Ascending aorta (tissue), 2 donors: ENCODE measurements around the gene FSTL4. TPM values are rescaled to one million over a fixed set of nuclear protein-coding genes. Genes with fewer than 3 reads are reported as not detected.

ENCODE experiments used
- DNase-seq, 2 donors: peaks; one replicate each; pipeline ENCODE4 v3.0.0-alpha.2; 2019; ENCODE audit warnings: low spot score in 2 of 2
- H3K27ac ChIP-seq, 2 donors: fragments of 200-600 bp; sonication (generic); one replicate each; pipeline ENCODE4 v1.5.1; 2016 to 2017; ENCODE audit warnings: mild to moderate bottlenecking in 1 of 2
- H3K27me3 ChIP-seq: fragments of 200-600 bp; sonication (generic); one replicate; pipeline ENCODE4 v1.5.1; 2017
- H3K36me3 ChIP-seq, 2 donors: fragments of 200-600 bp; sonication (generic); one replicate each; pipeline ENCODE4 v1.5.1; 2016
- H3K4me1 ChIP-seq, 2 donors: fragments of 200-600 bp; sonication (generic); one replicate each; pipeline ENCODE4 v1.5.1; 2016 to 2017; ENCODE audit warnings: mild to moderate bottlenecking in 1 of 2
- H3K4me3 ChIP-seq, 2 donors: fragments of 200-600 bp; sonication (generic); one replicate each; pipeline ENCODE4 v1.5.1; 2016 to 2017; ENCODE audit warnings: mild to moderate bottlenecking in 1 of 2
- H3K9me3 ChIP-seq, 2 donors: fragments of 200-600 bp; sonication (generic); one replicate each; pipeline ENCODE4 v1.5.1; 2016
- intact Hi-C: fragments of 100-400 bp; cut with DNase I; formaldehyde crosslinking; loops from one replicate; pipeline ENCODE4 v1.15.1; 2023
- total RNA-seq: library from RNA; depleted of rRNA; stranded (reverse); fragments of >200 nt; gene quantifications from one replicate; pipeline ENCODE4 v1.1.0, GENCODE V29; 2016
- TF ChIP-seq, protein P1 (sequence below), 3 experiments: fragments of 200-600 bp in 2 of 3; fragments of 450-650 bp in 1 of 3; sonication (generic) in 2 of 3; IDR thresholded peaks; one replicate each; pipeline ENCODE4 v1.5.1; 2016 to 2019; ENCODE audit warnings: antibody characterized with exemption in 3 of 3, mild to moderate bottlenecking in 1 of 3, moderate library complexity in 1 of 3

FSTL4 gene
- total RNA-seq, 1 donor from 2014 or later, result 0.11 TPM

DNA sequence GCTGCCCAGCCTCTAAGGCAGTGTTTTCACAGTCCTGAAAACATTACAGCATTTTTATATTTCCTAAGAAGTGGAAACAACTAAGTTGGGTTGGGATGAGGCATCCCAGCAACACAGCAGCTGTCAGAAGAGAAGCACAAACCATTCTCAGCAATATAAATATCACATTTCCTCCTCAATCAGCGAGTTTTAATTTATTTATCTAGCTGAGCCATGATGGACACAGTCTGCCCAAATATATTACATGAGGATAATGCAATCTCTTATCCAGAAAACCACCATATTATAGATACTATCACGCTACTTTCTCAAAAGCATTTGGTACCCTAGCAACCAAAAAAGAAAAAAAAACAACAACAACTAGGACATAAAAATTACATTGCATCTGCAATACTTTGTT is 158.5 kb downstream of the FSTL4 start:
- Histone ChIP-seq H3K4me3 (no peak overlapping the region), H3K4me1 (no peaks in the 10 kb centered on the region), H3K9me3 (no peaks in the 10 kb centered on the region), H3K27ac (no peak overlapping the region), H3K36me3 (no peaks in the 10 kb centered on the region), H3K27me3 (no peaks in the 10 kb centered on the region)
- intact Hi-C loops, result no loop called here
- TF ChIP-seq, protein P1, sequence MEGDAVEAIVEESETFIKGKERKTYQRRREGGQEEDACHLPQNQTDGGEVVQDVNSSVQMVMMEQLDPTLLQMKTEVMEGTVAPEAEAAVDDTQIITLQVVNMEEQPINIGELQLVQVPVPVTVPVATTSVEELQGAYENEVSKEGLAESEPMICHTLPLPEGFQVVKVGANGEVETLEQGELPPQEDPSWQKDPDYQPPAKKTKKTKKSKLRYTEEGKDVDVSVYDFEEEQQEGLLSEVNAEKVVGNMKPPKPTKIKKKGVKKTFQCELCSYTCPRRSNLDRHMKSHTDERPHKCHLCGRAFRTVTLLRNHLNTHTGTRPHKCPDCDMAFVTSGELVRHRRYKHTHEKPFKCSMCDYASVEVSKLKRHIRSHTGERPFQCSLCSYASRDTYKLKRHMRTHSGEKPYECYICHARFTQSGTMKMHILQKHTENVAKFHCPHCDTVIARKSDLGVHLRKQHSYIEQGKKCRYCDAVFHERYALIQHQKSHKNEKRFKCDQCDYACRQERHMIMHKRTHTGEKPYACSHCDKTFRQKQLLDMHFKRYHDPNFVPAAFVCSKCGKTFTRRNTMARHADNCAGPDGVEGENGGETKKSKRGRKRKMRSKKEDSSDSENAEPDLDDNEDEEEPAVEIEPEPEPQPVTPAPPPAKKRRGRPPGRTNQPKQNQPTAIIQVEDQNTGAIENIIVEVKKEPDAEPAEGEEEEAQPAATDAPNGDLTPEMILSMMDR (IDR thresholded peaks at IDR 0.05), result no peak
- DNase-seq, result no peak

DNA sequence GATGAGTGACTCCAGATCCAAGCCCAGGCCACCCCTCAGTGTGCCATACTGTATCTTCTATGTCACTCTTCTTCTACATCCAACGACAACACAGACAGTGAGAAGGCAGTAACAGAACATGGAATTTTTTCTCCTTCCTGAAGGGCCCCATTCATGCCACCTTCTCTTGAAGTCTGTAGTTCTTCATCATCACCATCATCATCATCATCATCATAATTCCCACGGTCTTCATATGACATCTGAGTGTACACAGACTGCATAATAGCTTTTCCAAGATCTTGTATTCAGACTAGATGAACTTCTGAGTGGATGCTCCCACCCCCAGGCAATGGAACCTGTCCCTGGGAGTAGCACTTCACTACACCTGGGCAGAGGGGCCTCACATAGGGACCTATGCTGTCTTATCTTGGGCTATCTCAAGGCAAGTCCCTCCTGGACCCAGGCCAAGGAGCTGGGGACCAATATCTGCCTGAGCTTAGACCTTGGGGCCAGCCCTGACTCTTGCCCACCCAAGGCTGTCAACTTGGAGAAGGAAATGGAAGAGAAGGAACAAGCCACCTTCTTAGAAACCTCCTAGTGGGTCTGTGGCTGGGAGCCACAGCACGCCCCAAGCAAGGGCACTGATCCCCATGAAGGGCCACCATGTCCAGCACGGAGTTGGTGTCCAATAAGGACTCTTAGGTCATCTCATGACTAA is 159.1 kb downstream of the FSTL4 start:
- H3K36me3 ChIP-seq, result no peaks in the 10 kb centered on the region
- H3K27ac ChIP-seq, result no peak overlapping the region
- H3K27me3 ChIP-seq, result no peaks in the 10 kb centered on the region
- TF ChIP-seq, protein P1 (IDR thresholded peaks at IDR 0.05), result no peak
- no peak overlapping the region for H3K4me3 ChIP-seq
- H3K4me1 ChIP-seq, result no peaks in the 10 kb centered on the region
- intact Hi-C loops, result no loop called here
- peak in 1 of 2 donors; percentile 52 for DNase-seq
- H3K9me3 ChIP-seq, result no peaks in the 10 kb centered on the region

DNA sequence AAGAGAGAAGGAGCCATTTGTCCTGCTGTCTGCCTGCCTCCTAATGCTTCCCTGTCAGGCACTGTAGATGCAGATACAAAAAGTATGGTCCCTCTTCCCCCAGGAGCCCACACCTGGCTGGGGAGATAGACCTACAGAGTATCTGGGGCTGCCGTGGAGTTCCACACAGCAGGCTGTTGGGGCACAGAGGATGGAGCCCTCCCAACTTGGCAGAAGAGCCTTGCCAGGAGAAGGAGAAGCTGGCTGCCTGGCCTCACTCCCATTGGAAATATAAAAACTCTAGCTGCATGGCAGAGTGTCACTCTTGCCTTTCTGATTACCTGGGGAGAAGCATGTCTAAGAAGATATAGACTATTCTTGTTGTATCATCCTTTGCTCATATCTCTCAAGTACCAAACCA is 160.4 kb downstream of the FSTL4 start:
- Histone ChIP-seq H3K27ac (no peak overlapping the region), H3K4me3 (no peak overlapping the region), H3K36me3 (no peaks in the 10 kb centered on the region), H3K27me3 (no peaks in the 10 kb centered on the region), H3K4me1 (no peaks in the 10 kb centered on the region), H3K9me3 (no peaks in the 10 kb centered on the region)
- peak in 1 of 2 donors; percentile 47 for DNase-seq
- TF ChIP-seq, protein P1 (IDR thresholded peaks at IDR 0.05), result no peak
- intact Hi-C loops, result no loop called here

DNA sequence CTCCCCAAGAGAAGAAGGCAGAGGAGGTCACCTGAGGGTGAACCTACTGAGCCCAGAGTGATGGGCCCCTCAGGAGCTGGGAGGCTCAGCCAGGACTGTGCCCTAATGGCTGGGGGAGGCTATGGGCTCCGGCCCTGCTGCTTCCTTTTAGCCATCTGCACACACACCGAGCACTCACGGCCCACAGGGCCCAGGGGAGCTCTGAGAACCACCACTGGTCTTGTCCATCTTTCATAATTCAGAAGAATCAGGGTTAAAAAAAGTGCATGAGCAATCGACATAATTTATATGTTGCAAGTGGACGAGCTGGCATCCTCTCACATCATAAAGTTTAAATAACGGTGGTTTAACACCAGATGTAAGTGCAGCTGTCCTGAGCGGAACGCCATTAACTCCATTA is 162.1 kb downstream of the FSTL4 start:
- Histone ChIP-seq H3K27ac (no peak overlapping the region), H3K4me1 (no peaks in the 10 kb centered on the region), H3K36me3 (no peaks in the 10 kb centered on the region), H3K27me3 (no peaks in the 10 kb centered on the region), H3K4me3 (no peak overlapping the region), H3K9me3 (no peaks in the 10 kb centered on the region)
- DNase-seq, result peak in 1 of 2 donors; percentile 28
- intact Hi-C loops, result no loop called here
- TF ChIP-seq, protein P1 (IDR thresholded peaks at IDR 0.05), result no peak

DNA sequence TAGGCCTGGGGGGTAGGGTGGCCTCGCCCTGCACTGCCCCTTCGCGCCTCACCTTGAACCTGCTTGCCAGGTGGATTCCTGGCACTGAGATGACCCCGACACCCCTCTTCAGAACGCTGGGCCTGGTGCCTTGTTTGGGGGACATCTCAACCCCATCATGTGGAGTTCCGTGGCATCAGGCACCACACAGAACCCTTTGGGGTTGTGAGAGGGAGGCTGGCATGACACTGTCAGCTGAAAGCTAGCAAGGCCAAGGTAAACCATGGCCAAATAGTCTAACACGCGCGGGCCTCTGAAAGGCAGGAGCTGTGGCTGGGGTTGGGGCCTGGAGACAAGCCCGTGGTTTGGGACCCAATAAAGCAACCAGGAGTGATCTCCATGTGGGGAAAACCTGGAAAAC is 163.2 kb downstream of the FSTL4 start:
- TF ChIP-seq, protein P1 (IDR thresholded peaks at IDR 0.05), result no peak
- no peaks in the 10 kb centered on the region for H3K9me3 ChIP-seq
- no peaks in the 10 kb centered on the region for H3K36me3 ChIP-seq
- H3K4me1 ChIP-seq, result no peaks in the 10 kb centered on the region
- no peaks in the 10 kb centered on the region for H3K27me3 ChIP-seq
- intact Hi-C loops, result no loop called here
- peak in 1 of 2 donors; percentile 41 for DNase-seq
- H3K27ac ChIP-seq, result no peak overlapping the region
- H3K4me3 ChIP-seq, result no peak overlapping the region
